GM10266 (cell line): ENCODE data around the gene ZNF488.

Experiments
- DNase-seq: peaks from one replicate; pipeline ENCODE4 v3.0.0; 2012; ENCODE audit errors: extremely low spot score
- TF ChIP-seq, protein P1 (sequence below): IDR thresholded peaks from 2 replicates; pipeline ENCODE4 v1.5.1; 2012; ENCODE audit warnings: mild to moderate bottlenecking, low read depth; ENCODE audit not compliant: control insufficient read depth, insufficient read depth; ENCODE audit errors: missing control alignments

The ZNF488 gene

DNA sequence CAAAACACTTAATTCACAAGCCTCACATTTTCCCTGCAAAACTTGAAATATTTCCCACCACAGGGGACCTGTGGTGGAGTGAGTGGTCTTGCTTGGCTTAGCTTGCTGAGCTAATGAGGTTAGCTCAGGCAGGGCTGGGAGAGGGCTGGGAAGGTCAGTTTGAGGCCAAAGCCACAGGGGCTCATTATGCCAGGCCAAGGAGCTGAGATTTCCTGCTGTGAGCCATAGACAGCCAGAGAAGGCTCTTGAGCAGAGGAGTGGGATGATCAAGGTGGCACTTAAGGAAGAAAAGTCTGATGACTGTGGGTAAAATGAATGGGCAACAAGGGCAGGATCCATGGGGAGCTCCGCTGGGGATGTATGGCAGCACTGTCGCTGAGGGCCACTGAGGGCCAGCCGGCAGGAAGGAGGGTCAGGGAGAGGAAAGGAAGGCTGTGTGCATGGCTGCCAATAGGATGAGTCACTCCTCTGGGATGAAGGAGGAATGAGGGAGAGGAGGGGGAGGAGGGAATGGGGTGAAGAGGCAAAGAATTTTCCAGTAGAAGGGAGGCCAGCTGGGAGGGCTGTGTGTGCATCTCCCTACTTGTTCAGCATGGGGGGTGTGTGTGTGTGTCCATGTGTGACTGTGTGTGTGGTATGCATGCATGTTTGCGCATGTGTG lies 18.7 kb upstream of the ZNF488 start:
- no peak for DNase-seq
- TF ChIP-seq, protein P1, sequence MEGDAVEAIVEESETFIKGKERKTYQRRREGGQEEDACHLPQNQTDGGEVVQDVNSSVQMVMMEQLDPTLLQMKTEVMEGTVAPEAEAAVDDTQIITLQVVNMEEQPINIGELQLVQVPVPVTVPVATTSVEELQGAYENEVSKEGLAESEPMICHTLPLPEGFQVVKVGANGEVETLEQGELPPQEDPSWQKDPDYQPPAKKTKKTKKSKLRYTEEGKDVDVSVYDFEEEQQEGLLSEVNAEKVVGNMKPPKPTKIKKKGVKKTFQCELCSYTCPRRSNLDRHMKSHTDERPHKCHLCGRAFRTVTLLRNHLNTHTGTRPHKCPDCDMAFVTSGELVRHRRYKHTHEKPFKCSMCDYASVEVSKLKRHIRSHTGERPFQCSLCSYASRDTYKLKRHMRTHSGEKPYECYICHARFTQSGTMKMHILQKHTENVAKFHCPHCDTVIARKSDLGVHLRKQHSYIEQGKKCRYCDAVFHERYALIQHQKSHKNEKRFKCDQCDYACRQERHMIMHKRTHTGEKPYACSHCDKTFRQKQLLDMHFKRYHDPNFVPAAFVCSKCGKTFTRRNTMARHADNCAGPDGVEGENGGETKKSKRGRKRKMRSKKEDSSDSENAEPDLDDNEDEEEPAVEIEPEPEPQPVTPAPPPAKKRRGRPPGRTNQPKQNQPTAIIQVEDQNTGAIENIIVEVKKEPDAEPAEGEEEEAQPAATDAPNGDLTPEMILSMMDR: no peak

DNA sequence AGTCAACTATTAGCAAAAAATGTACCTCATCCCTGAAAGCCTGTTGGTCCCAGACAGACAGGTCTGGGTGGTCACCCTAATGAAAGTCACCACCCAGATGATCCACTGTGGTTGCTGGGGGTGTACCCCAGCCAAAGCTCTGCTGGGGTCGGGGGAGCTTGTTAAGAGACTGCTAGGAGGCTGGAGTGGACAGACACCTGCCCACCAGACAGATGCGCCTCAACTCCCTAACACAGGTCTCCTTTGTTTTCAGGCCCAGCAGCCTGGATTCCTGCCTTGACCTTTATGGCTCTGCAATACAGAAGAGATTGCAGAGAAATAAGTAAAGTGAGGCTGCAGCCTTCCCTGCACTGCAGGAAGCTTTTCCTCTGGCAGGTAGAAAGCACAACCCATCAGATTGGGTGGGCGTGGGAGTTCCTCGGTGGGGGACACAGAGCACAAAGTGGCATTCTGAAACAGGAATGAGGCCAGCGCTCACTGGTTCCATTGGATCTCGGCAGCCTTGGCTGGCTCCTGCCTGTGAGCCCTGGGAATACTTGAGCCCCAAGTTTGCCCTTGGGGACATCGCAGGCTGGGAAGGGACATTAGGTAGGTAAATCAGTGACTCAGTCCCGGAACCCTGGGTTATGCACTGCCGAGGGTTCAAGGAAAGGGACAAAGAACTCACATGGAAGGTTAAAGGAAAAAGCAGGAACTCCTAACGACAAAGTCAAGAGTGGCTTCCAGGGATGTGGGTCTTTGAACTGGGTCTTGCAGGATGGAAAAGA lies 18.0 kb upstream of the ZNF488 start:
- no peak for DNase-seq

DNA sequence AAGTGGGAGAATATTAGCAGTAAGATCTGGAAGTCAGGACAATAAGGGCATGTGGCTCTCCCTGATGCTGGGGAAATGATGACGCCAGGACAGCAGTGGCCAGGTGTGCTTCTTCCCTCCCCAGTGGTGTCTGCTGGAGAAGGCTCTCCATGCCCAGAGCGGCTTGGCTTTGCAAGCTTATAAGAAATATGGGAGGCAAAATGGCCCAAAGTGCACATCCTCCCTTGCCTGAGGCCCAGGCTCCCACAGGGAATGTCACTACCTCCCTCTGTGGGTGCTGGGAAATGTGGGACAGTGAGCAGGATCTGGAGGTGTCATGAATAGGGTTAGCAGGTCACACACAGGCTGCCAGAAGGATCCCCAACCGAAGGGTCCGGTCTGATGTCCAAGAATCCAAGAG lies 17.1 kb upstream of the ZNF488 start:
- DNase-seq: no peak
- TF ChIP-seq, protein P1: no peak

More for the DNA sequence above, 18.0 kb upstream of the ZNF488 start:
- TF ChIP-seq, protein P1: no peak

DNA sequence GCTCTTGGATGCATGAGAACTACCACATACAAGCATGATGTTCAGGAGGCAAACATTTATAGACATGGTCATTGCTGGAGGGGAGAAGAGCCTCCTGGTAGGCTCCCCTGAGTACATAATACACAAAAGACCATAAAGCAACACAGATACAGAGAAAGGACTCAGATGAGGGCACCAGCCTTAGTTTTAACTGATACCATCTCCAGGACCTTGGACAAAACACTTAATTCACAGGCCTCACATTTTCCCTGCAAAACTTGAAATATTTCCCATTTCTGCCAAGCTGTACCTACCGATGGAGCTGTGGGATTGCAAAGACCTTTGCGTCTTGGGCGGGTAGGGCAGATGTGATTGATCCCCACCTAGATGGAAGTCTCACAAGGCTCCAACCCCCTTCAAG lies 16.7 kb upstream of the ZNF488 start:
- DNase-seq: no peak
- TF ChIP-seq, protein P1: no peak

DNA sequence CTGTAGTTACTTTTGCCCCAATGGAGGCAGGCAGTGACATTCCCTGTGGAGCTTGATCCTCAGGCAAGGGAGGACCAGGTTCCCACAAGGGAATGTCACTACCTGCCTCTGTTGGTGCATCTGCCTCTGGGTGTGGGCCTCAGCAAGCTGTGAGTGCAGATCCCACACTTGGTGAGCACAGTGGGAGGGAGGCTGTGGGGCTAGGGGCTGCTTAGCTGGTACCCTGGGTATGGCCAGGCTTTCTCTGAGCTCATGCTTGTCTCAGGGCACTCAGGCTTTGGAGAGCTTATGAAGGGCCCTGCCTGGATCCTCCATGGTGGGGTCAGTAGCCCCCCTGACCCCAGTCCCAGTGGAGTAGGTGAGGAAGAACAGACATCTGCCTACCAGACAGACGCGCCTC lies 16.2 kb upstream of the ZNF488 start:
- DNase-seq: no peak
- TF ChIP-seq, protein P1: no peak

DNA sequence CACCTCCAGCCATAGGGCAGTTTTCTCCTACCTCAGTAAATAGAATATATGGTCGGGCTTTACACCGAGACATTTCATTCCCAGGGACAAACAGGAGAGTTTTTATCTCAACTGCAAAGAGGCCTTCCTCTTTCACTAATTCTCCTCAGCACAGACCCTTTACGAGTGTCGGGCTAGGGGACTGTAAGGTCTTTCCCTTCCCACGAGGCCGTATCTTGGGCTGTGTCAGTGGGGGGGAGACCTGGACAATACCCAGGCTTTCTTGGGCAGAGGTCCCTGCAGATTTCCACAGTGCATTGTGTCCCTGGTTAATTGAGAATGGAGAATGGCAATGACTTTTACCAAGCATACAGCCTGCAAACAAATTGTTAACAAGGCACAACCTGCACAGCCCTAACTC lies 13.2 kb upstream of the ZNF488 start:
- DNase-seq: no peak
- TF ChIP-seq, protein P1: no peak

DNA sequence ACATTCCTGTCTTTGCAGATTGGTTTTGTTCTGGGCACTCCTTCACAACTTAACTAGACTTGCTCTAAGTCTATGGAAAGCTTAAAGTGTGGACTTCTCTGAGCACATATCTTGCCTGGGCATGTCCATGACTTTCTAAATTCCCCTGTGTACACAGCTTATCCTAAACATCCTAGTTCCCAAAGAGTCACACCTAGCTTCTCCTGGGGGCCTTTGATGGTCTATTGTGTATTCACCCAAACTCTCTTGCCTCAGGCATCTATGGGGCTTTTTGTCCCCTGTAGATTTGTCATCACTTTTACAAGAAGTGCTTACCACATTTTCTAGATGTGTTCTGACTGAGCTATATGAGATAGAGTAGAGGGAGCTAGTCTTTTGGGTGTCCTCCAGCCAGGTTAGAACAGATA lies 12.2 kb upstream of the ZNF488 start:
- TF ChIP-seq, protein P1: no peak
- DNase-seq: no peak
